GM18507 (cell line): ENCODE data around the gene MYO1B.

ENCODE experiments used
- DNase-seq: peaks from one replicate; pipeline ENCODE4 v3.0.0; 2011; ENCODE audit warnings: low read depth; ENCODE audit not compliant: insufficient read length; ENCODE audit errors: extremely low spot score
- FAIRE-seq: peaks from 2 replicates; lab custom pipeline; 2011; peaks lifted over from hg19 to GRCh38; lab: Jason Lieb, UNC

Gene MYO1B

DNA sequence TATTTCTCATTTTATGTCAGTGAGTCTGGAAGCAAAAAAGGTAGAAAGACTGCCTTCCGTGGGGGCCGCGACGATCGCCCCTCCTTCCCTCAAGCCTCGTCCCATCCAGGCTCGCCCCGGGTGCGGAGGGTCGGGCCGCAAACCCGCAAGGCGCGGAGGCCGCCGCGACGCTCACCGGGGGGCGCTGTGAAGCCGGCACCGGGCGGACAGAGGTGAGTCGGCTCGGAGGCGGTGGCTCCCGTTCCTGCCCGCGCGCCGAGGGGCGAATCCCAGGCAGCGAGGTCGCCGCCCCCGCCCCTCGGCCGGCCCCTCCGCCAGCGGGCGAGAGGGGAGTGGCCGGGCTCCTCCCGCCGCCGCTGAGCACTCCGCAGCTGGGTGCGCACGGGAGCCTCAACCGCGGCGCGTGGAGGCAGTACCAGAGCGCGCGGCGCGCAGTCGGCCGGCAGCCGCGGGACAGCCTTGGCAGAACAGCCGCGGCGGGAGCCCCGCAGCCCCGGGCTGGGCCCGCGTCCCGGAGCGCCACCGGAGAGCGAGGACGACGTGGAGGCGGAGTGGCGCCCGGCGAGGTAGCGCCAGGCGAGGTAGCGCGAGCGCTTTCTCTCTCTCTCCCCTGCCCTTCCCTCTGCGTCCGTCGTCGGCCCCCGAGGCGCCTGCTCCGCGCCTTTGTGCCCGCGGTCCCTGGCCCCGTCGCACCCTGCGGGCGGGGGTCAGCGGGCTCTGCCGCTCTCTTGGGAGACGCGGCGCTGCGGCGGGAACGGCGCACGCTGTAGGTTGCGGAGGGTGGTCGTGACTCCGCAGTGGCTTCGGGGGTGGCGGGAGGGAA is at the start of gene MYO1B:
MYO1B (plus strand) TSS at position 359 of the 823 bp plus-strand sequence. CDS start 31,492 bp downstream, outside the sequence.
- FAIRE-seq = no peak
- DNase-seq = peak; percentile 5

DNA sequence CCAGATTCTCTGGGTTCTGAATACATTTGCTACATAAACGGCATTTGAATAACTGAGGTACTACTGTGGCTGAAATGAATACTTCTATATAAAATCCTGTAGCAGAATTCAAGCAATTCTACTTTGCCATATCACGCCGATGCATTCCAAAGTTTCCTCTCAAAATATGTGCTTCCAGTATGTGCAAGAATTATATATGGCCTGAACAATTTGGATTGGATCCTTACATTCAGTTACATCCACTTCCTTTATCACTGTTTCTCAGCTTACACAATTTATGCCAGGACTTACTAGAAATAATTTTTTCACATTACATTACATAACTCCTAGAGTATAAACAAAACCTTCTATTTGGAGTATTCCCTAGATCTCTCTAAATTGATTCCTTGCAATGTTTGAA is 48.1 kb upstream of the MYO1B start:
- DNase-seq (no peak), FAIRE-seq (no peak)

- no peak for DNase-seq
- FAIRE-seq = no peak
Measured at GRCh38 chr2:191198271-191198670, 46.9 kb upstream of the MYO1B start.

GRCh38 chr2:191199929-191200512 is 45.2 kb upstream of the MYO1B start:
- no peak for DNase-seq
- FAIRE-seq = no peak

GRCh38 chr2:191200910-191201309 is 44.3 kb upstream of the MYO1B start:
- no peak for FAIRE-seq

DNA sequence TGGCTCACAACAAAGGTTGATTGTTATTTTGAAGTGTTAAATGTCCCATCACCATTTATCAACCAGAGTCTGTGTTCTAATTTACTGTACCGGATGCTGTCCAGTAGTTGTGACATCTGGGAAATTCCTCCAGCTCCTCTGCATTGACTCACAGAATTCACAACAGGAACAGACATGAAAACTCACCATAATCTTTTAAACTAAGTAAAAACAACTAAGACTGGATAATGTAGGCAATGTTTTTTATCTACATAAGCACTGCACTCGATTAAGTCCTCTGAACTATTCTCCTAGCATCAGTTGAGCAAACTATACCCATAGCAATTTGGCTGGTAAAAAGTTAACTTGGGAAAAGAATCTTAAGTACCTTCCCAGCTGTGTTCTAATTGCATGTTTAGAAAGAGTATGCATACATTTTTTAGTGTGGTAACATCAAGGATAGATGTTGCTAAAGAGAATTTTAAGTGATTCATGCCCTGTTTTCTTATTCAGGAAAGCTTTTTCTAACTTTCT is 42.9 kb upstream of the MYO1B start:
- no peak for DNase-seq

More at GRCh38 chr2:191200910-191201309, 44.3 kb upstream of the MYO1B start:
- no peak for DNase-seq

DNA sequence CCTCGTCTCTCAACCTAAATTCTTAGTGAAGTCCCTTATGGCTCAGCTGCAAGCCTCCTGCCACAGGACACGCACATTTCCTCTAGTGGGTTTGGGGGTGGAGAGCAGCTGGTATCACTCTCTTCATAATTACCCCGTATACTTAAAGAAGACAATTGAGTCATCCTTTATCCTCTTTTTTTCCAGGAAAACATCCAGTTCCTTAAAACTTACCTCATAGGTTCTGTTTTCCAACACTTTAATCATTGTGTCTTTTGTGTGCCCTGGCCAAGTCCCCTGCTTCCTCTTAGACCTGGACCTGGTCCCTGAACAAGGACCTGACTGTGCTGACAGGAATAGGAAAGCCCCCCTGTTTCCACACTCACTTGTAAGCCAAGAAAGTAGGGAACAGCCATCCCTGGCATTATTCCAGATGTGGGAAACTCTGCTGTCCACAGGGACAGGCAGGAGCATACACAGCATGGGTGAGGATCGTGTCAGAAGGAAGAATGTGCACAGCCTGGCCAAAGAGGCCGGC is 42.3 kb upstream of the MYO1B start:
- no peak for DNase-seq
- FAIRE-seq = no peak

More for the DNA sequence above, 42.9 kb upstream of the MYO1B start:
- no peak for FAIRE-seq

- peak; percentile 67 for FAIRE-seq
Measured at GRCh38 chr2:191204433-191204832, 40.8 kb upstream of the MYO1B start.

DNA sequence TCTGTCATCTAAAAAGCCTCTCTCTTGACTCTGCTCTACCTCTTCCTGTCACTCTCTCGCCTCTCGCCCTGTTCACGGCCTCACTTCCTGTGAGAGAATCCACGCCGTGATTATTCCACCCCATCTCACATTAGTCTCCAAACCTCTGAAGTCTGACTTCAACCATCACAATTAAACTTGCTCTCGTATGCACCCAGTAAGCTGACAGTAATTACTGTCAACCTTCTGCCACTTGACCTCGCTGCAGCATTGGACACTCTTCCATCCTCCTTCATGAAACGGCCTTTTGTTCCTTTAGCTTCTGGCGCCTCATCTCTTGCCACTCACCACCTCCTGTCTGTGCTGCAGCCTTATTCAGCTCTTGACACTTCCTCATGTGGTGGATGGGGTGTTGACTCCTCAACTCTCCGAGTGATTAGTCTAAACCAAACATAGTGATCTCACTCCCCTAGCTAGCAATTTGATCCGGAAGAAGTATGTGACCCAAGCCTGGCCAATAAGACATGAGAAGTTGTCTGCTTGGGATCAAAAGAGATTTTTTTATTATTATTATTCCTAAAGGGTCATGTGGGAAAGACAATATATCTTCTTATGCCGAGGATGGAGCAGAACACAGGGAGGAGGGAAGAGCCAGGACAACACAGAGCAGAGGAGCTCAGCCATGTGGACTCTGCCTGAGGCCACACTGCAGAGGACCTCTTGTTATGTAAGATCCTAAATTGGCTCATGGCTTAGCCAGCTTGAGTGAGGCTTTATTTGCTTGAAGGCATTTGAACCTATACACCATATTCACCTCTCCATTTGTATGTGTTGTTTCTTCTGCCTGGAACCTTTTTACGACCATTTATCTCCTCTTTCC is 38.4 kb upstream of the MYO1B start:
- FAIRE-seq = no peak
- no peak for DNase-seq

More at GRCh38 chr2:191204433-191204832, 40.8 kb upstream of the MYO1B start:
- no peak for DNase-seq

DNA sequence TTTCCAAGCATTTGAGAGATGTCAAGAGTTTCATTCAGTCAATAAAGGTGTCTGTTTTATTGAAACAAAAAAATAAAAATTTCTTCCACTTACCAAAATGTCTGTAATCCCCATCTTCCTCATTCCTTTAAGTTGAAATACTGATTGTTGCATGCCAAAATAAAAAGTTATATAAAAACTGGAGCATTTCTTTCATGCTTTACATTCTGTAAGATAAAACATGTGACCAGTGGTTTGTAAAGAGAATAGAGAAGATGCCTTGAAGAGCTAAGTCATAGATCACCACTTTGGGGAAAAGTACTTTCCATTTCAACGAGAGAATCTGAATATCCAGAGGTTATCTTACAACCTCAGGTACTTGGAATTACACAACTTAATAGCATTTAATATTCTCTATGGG is 35.9 kb upstream of the MYO1B start:
- FAIRE-seq (no peak), DNase-seq (no peak)

DNA sequence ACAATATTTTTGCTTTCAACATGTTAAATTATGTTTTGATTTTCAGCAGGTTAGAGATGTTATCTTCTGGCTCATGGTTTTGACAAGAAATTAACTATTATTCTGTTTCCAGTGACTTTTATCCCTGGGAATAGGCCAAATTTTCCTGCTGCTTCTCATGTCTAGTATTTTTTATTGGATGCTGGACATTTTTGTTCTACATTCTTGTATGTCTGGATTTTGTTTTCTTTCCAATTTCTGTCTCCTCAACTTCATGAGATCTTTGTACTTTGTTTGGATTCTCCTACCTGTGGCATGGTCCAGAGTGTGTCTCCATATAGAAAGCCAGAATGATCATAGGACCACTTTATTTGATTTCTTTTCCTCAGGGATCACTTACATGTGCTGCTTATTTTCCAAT is 33.1 kb upstream of the MYO1B start:
- FAIRE-seq = no peak
- no peak for DNase-seq

DNA sequence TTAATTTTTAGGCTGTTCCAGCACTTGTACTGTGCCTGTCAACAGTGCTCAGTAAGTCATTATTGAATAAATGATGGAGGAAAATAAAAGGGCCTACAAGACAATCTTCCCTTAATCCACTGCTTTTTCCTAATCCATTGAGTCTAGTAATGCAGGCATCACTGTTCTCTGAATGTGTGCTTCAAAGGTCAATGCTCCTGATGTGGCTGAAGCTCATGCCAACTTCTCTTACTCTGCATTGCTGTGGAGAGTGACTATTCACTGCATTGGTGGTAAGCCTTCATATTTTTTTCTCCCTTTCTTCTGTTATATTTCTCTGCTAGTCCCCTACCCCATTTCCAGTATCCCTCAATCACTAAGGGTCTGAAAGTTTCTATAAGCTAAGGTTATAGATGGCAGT is 31.9 kb upstream of the MYO1B start:
- no peak for FAIRE-seq
- no peak for DNase-seq

DNA sequence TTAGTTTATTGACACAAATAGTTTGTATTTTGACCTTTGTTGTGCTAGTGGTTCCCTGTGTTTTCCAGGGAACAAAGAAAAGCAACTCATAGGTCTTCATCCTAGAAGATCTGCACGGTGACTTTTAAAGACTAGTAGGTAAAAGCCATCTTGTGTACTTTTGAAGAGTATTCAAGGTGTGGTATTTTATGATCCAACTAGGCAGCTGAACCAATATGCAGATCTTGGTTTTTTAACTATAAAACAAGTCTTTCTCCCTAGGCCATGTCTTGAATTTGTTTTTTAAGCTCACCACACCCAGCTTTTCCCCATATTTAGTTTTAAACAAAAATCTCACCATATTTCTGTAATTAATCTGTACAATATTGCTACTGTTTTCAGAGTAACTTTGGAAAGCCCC is 30.0 kb upstream of the MYO1B start:
- FAIRE-seq = no peak

GRCh38 chr2:191215666-191216065 is 29.5 kb upstream of the MYO1B start:
- DNase-seq (no peak), FAIRE-seq (no peak)

More for the DNA sequence above, 30.0 kb upstream of the MYO1B start:
- DNase-seq = no peak

- DNase-seq (no peak), FAIRE-seq (no peak)
Measured at GRCh38 chr2:191217580-191217979, 27.6 kb upstream of the MYO1B start.

DNA sequence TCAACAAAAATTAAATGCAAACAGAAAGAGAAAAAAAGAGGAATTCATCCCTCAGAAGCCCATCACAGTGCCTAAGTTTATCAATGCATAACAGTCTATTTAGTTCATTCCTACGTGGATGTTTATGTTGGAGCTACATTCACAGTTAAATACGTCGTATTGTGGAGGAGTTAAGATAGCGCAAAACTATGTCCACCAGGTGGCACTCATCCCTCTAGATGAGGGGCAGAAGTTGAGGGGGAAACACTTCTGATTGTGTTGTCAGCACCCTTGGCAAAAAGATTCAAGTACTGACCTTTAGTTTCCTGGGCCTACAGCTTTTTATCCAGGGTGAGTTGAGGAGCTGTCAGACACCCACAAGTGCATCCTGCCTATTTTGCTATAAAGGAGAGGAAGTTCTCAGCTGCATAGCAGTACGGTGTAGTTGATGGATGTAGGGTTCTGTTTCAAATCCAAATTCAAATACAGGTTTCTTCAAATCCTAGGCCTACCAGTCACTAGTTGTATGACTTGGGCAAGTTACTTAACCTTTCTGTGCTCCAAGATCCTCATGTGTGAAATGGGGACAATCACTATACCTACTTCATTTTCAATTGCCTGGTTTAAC is 26.8 kb upstream of the MYO1B start:
- no peak for DNase-seq
- FAIRE-seq = peak; percentile 75

DNA sequence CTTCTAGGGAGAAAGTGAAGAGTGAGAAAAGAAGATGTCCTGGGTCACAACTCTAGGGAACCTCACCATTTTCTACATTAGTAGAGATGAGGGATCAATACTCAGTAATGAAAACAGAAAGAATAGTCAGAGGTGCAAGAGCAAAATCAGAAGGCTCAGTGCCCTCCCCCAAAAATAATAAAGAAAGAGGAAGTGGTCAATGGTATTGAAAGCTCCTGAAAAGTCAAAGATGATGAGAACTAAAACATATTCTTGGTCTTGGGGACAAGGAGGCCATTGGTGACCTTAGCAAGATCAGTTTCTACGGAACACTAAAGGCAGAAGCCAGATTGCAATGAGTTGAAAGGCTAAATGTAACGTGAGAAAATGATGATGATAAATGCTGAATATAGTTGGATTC is 24.5 kb upstream of the MYO1B start:
- DNase-seq (no peak), FAIRE-seq (peak; percentile 67)

- DNase-seq = no peak
- no peak for FAIRE-seq
Measured at GRCh38 chr2:191221666-191222065, 23.5 kb upstream of the MYO1B start.

GRCh38 chr2:191222507-191222906 is 22.7 kb upstream of the MYO1B start:
- FAIRE-seq (no peak), DNase-seq (no peak)
